Glutamatergic neuron (in vitro differentiated cells): Measurements from ENCODE around the gene UTRN. TPM values are rescaled to one million over a fixed set of nuclear protein-coding genes. Genes with fewer than 3 reads are reported as not detected.

ENCODE experiments used
- DNase-seq: peaks from one replicate; pipeline ENCODE4 v3.0.0; 2022
- H3K27ac Mint-ChIP-seq: one replicate; pipeline ENCODE4 v1.8.0; 2020; ENCODE audit warnings: mild to moderate bottlenecking, mixed read lengths, inconsistent platforms; ENCODE audit not compliant: unreplicated experiment
- H3K27me3 Mint-ChIP-seq: one replicate; pipeline ENCODE4 v1.8.0; 2020; ENCODE audit warnings: mild to moderate bottlenecking, moderate library complexity, mixed read lengths, inconsistent platforms; ENCODE audit not compliant: unreplicated experiment
- H3K36me3 Mint-ChIP-seq: one replicate; pipeline ENCODE4 v1.8.0; 2020; ENCODE audit warnings: mild to moderate bottlenecking, mixed read lengths, inconsistent platforms; ENCODE audit not compliant: unreplicated experiment
- H3K4me1 Mint-ChIP-seq: one replicate; pipeline ENCODE4 v1.8.0; 2020; ENCODE audit warnings: mild to moderate bottlenecking, low read depth, mixed read lengths, inconsistent platforms; ENCODE audit not compliant: unreplicated experiment
- H3K4me3 Mint-ChIP-seq: one replicate; pipeline ENCODE4 v1.8.0; 2020; ENCODE audit warnings: mild to moderate bottlenecking, mixed read lengths, inconsistent platforms; ENCODE audit not compliant: unreplicated experiment
- H3K9me3 Mint-ChIP-seq: one replicate; pipeline ENCODE4 v1.8.0; 2020; ENCODE audit warnings: mild to moderate bottlenecking, moderate library complexity, mixed read lengths, inconsistent platforms; ENCODE audit not compliant: unreplicated experiment
- CTCF ChIP-seq: fragments of 200-600 bp; sonication (generic); IDR thresholded peaks from one replicate; pipeline ENCODE4 v1.5.0; 2021; ENCODE audit not compliant: partially characterized antibody, unreplicated experiment
- total RNA-seq: library from RNA; stranded (reverse); fragmentation: NEBNext Ultra II Directional; extraction: Animal tissue kit (Norgen Biotek cat#: 25700); gene quantifications from one replicate; pipeline ENCODE4 v1.2.1, GENCODE V29; 2021; ENCODE audit not compliant: unreplicated experiment

Gene UTRN
- total RNA-seq, 1 donor from 2014 or later, result 24.3 TPM

- DNase-seq, result no peak
- Mint-ChIP-seq H3K4me1 (no peaks in the 10 kb centered on the region), H3K36me3 (no peaks in the 10 kb centered on the region), H3K4me3 (no peak overlapping the region), H3K27ac (no peak overlapping the region), H3K9me3 (peaks cover 3% of the 10 kb centered on the region), H3K27me3 (no peaks in the 10 kb centered on the region)
- no peak for TF ChIP-seq CTCF
Observed at GRCh38 chr6:144298916-144299315, 13.8 kb downstream of the UTRN start.

- Mint-ChIP-seq H3K27ac (no peak overlapping the region), H3K4me1 (no peaks in the 10 kb centered on the region), H3K27me3 (peaks cover 2% of the 10 kb centered on the region), H3K9me3 (no peaks in the 10 kb centered on the region), H3K4me3 (no peak overlapping the region), H3K36me3 (no peaks in the 10 kb centered on the region)
- DNase-seq, result no peak
- TF ChIP-seq CTCF, result no peak
Observed at GRCh38 chr6:144302701-144303372, 17.7 kb downstream of the UTRN start.

- Mint-ChIP-seq H3K27ac (no peak overlapping the region), H3K36me3 (no peaks in the 10 kb centered on the region)
Observed at GRCh38 chr6:144304223-144304848, 19.2 kb downstream of the UTRN start.

DNA sequence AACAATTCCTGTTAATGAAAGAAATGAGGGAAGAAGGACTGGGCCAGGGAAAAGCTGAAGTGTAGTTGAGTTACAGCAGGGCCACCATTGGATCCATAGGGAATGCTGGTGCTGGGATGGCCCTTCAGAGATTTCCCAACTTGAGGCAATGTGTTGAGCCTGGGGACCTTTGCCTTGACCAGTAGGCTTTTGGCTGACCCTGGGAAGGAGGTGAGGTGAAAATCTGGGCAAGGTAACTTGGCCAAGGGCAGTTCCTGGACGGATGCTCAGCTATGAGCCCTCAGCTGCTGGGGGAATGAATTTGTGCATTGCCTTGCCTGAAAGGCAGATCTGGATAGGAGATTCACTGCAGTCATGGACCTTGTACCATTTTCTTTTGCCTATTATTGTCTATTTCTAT, 20.4 kb downstream of the UTRN start:
- no peaks in the 10 kb centered on the region for H3K4me1 Mint-ChIP-seq
- no peak for TF ChIP-seq CTCF
- no peaks in the 10 kb centered on the region for H3K9me3 Mint-ChIP-seq
- DNase-seq, result no peak
- peaks cover 2% of the 10 kb centered on the region for H3K27me3 Mint-ChIP-seq
- H3K36me3 Mint-ChIP-seq, result no peaks in the 10 kb centered on the region
- no peak overlapping the region for H3K4me3 Mint-ChIP-seq
- no peak overlapping the region for H3K27ac Mint-ChIP-seq

More at GRCh38 chr6:144304223-144304848, 19.2 kb downstream of the UTRN start:
- H3K4me1 Mint-ChIP-seq, result no peaks in the 10 kb centered on the region
- H3K27me3 Mint-ChIP-seq, result peaks cover 2% of the 10 kb centered on the region
- DNase-seq, result no peak
- no peaks in the 10 kb centered on the region for H3K9me3 Mint-ChIP-seq
- TF ChIP-seq CTCF, result no peak
- H3K4me3 Mint-ChIP-seq, result no peak overlapping the region

- no peak overlapping the region for H3K4me3 Mint-ChIP-seq
- no peaks in the 10 kb centered on the region for H3K9me3 Mint-ChIP-seq
- no peak for DNase-seq
- H3K4me1 Mint-ChIP-seq, result no peaks in the 10 kb centered on the region
- no peak overlapping the region for H3K27ac Mint-ChIP-seq
- no peaks in the 10 kb centered on the region for H3K36me3 Mint-ChIP-seq
- TF ChIP-seq CTCF, result no peak
- H3K27me3 Mint-ChIP-seq, result peaks cover 2% of the 10 kb centered on the region
Observed at GRCh38 chr6:144305985-144306384, 20.9 kb downstream of the UTRN start.
